ENCODE measurements around the gene PXYLP1.
A peak's percentile ranks its signal among the peaks of the same experiment; 100 is the strongest.

The PXYLP1 gene

GRCh38 chr3:141335531-141336061 lies 104.0 kb downstream of the PXYLP1 start:
- no peaks in the 10 kb centered on the region for H3K27me3 ChIP-seq (ENCODE audit: control insufficient read depth, insufficient read depth, low read length)
- no peak overlapping the region for H3K27ac ChIP-seq
- no peak for TF ChIP-seq CTCF (IDR thresholded peaks at IDR 0.05)

DNA sequence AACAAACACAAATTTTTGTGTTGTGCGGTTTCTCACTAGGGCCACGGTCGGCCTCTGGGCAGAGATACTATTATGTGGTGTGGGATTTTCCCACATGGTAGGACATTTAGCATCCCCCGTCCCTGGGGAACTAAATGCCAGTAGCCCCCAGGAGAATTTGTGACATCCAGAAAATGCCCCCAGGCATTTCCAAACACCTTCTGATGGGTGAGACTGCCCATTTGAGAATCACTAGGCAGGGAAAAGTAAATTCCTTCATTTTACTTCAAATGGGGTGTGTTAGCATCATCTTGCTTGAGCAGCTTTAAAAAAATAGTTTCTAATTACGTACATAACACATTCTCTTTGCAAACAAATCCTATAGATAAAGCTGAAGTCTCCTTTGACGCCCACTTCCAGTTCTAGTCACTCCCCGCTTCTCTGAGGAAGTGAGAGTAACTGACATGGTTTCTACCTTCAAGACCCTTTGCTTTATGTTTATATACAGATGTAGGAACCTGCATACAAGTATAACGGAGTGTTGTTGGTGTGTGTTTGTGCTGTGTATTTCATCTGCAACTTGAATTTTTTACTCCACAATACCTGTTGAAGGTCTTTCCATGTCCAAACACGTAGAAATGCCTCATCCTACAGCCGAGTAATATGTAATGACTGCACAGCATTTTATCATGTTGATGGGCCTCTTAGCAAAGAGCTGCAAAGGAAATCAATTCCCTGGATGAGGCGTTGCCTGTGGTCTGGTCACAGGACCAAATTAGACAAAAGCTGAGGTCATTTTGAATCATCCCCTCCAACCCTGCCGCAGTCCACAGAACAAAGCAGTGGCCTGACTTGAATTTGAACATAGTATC lies 105.3 kb downstream of the PXYLP1 start:
- Histone ChIP-seq H3K4me1 (no peaks in the 10 kb centered on the region), H3K79me2 (no peaks in the 10 kb centered on the region), H3K9ac (no peak overlapping the region), H3K9me3 (ENCODE audit: control insufficient read depth, low read length) (no peaks in the 10 kb centered on the region), H2AFZ (no peak overlapping the region), H3K4me2 (ENCODE audit: low read length) (no peak overlapping the region), H3K27me3 (ENCODE audit: control insufficient read depth, insufficient read depth, low read length) (no peaks in the 10 kb centered on the region), H3K36me3 (ENCODE audit: control insufficient read depth, insufficient read depth, low read length) (no peaks in the 10 kb centered on the region), H3K27ac (no peak overlapping the region), H3K4me3 (ENCODE audit: low read depth, low read length) (no peak overlapping the region)
- no peak for TF ChIP-seq CTCF (IDR thresholded peaks at IDR 0.05)

More at GRCh38 chr3:141335531-141336061, 104.0 kb downstream of the PXYLP1 start:
- no peak overlapping the region for H3K9ac ChIP-seq
- H3K4me2 ChIP-seq (ENCODE audit: low read length): no peak overlapping the region
- H2AFZ ChIP-seq: no peak overlapping the region
- no peaks in the 10 kb centered on the region for H3K36me3 ChIP-seq (ENCODE audit: control insufficient read depth, insufficient read depth, low read length)
- H3K4me3 ChIP-seq (ENCODE audit: low read depth, low read length): no peak overlapping the region
- no peaks in the 10 kb centered on the region for H3K9me3 ChIP-seq (ENCODE audit: control insufficient read depth, low read length)
- H3K79me2 ChIP-seq: no peaks in the 10 kb centered on the region
- H3K4me1 ChIP-seq: no peaks in the 10 kb centered on the region

- Histone ChIP-seq H2AFZ (no peak overlapping the region), H3K27me3 (ENCODE audit: control insufficient read depth, insufficient read depth, low read length) (no peaks in the 10 kb centered on the region), H3K9me3 (ENCODE audit: control insufficient read depth, low read length) (no peaks in the 10 kb centered on the region), H3K4me1 (no peaks in the 10 kb centered on the region), H3K36me3 (ENCODE audit: control insufficient read depth, insufficient read depth, low read length) (no peaks in the 10 kb centered on the region), H3K79me2 (no peaks in the 10 kb centered on the region), H3K4me2 (ENCODE audit: low read length) (no peak overlapping the region), H3K27ac (no peak overlapping the region), H3K9ac (no peak overlapping the region), H3K4me3 (ENCODE audit: low read depth, low read length) (no peak overlapping the region)
- TF ChIP-seq CTCF (IDR thresholded peaks at IDR 0.05): no peak
Measured at GRCh38 chr3:141337523-141337854, 105.9 kb downstream of the PXYLP1 start.

GRCh38 chr3:141337991-141338390 lies 106.4 kb downstream of the PXYLP1 start:
- Histone ChIP-seq H3K4me3 (ENCODE audit: low read depth, low read length) (no peak overlapping the region), H3K36me3 (ENCODE audit: control insufficient read depth, insufficient read depth, low read length) (no peaks in the 10 kb centered on the region), H3K4me1 (no peaks in the 10 kb centered on the region), H3K79me2 (no peaks in the 10 kb centered on the region), H3K27ac (no peak overlapping the region), H3K9me3 (ENCODE audit: control insufficient read depth, low read length) (no peaks in the 10 kb centered on the region), H3K4me2 (ENCODE audit: low read length) (no peak overlapping the region), H3K9ac (no peak overlapping the region), H2AFZ (no peak overlapping the region), H3K27me3 (ENCODE audit: control insufficient read depth, insufficient read depth, low read length) (no peaks in the 10 kb centered on the region)
- no peak for TF ChIP-seq CTCF (IDR thresholded peaks at IDR 0.05)

DNA sequence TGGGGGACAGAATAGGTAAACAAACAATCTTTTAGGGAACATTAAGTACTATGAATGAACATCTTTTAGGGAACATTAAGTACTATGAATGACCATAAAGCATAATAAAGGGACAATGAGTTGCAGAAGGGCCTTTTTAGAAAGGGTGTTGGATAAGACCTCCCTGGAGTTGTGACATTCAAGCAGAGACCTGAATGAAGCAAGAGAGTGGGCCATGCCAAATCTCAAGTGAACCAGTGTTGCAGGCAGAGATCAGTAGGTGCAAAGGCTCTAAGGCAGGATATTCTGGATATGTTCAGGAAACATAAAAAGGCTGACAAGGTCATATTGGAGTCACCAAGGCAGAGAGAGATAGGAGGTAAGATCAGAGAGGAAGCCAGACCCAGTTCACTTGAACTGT lies 107.3 kb downstream of the PXYLP1 start:
- no peak overlapping the region for H3K4me2 ChIP-seq (ENCODE audit: low read length)
- H3K9me3 ChIP-seq (ENCODE audit: control insufficient read depth, low read length): no peaks in the 10 kb centered on the region
- no peak for TF ChIP-seq CTCF (IDR thresholded peaks at IDR 0.05)
- H3K4me3 ChIP-seq (ENCODE audit: low read depth, low read length): no peak overlapping the region
- no peaks in the 10 kb centered on the region for H3K4me1 ChIP-seq
- H3K9ac ChIP-seq: no peak overlapping the region
- H3K79me2 ChIP-seq: no peaks in the 10 kb centered on the region
- H2AFZ ChIP-seq: peak overlapping the region; percentile 9
- no peaks in the 10 kb centered on the region for H3K36me3 ChIP-seq (ENCODE audit: control insufficient read depth, insufficient read depth, low read length)
- H3K27ac ChIP-seq: no peak overlapping the region
- H3K27me3 ChIP-seq (ENCODE audit: control insufficient read depth, insufficient read depth, low read length): no peaks in the 10 kb centered on the region

Measured in parathyroid adenoma (tissue), 2 donors.